Daoy (cell line): Measurements from ENCODE around the gene FMNL3. TPM values are rescaled to one million over a fixed set of nuclear protein-coding genes. Genes with fewer than 3 reads are reported as not detected.
A peak's percentile ranks its signal among the peaks of the same experiment; 100 is the strongest.
"Not testable (repeated sequence)": the region's sequence is repeated elsewhere in the genome, so short reads cannot be mapped to it uniquely, and the experiment has no call there.

Experiments used
- DNase-seq: peaks from one replicate; pipeline ENCODE4 v3.0.0-alpha.2; 2015; ENCODE audit warnings: low read depth
- total RNA-seq: library from RNA; depleted of rRNA; stranded (reverse); fragments of >200 nt; shearing (Covaris generic); gene quantifications from 2 replicates; pipeline ENCODE4 v1.2.3, GENCODE V29; 2014

Gene FMNL3
- total RNA-seq, 1 experiment from 2014 or later: 41.9 TPM

DNA sequence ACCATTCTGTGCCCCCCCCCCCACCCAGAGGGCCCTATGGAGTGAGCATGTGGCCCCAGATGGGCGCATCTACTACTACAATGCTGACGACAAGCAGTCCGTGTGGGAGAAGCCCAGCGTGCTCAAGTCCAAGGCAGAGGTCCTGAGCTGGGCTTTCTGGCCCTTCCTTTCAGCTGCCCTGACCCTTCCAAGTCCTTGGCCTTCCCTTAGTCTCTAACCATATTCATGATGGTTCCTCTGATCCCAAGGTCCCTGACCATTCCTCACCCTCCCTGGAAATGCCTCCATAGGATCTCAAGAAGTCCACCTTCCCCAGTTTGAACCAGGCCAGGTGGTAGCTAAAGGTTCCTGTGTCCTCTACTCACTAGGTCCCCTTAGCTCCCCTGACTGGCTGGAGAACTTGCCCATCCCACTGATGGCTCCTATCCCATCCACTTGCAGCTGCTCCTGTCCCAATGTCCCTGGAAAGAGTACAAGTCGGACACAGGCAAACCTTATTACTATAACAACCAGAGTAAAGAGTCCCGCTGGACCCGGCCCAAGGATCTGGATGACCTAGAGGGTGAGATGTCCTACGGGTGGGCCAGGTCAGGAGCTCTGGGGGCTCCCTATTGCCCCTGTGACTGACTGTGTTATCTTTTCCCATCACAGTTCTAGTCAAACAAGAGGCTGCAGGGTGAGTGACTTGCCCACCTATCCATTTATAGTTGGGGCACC lies 74.1 kb downstream of the FMNL3 start:
- no peak for DNase-seq

- no peak for DNase-seq
These were observed 74.8 kb downstream of the FMNL3 start for GRCh38 chr12:49632401-49632800.

- no peak for DNase-seq
These were observed 75.8 kb downstream of the FMNL3 start for GRCh38 chr12:49631336-49631907.

DNA sequence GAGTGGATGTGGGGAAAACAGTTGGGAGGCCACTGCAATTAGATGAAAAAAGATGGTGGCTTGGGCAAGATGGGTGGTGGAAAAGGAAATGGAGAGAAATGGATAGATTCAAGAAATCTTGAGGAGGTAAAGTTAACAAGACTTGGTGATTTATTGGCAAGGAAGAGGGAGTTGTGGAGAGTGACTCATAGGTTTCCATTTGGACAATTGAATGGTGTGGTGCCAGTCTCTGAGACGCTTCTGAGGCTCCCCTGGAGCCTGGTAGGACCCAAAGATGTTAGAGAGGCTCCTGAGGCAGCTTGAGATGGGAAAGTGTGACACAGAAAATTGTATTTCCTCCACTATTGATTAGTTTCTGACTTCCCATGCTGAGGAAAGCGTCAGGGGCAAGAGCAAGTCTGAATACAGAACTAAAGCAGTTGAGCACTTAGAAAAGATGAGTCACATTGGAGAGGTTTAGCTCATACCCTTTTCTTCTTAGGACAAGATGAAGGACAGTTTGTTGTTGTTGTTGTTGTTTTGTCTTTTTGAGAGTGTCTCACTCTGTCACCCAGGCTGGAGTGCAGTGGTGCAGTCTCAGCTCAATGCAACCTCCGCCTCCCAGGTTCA lies 79.3 kb downstream of the FMNL3 start:
- DNase-seq: peak; percentile 68

GRCh38 chr12:49626836-49627235 lies 80.4 kb downstream of the FMNL3 start:
- DNase-seq: no peak

DNA sequence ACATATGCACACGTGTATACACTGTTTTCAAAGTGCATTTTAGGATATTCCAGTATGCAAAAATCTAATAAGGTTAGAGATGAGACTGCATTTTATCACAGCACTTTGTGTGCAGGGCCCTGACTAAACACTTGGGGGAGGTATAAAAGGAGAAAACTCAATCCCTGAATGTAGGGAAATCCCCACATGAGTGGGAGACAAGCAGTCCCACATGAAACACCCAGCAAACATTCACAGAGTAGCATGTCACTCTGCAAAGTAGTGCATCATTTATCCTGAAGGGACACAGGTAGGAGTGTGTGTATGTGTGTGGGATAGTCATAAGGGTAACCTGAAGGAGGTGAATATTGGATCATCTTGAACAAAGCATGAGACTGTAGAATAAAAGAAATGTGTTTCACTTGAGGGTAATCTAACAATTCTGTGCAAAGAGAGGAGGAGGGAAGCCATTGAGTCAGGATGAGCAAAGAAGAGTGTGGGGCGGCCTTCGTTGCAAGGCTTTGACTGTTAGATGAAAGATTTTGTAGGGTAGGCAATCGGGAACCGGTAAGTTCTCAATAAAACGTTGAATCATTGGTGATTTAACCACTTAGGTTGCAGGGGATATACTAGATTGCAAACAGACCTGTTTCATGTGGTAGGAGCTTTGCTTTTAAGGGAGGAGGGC lies 80.9 kb downstream of the FMNL3 start:
- DNase-seq: peak; percentile 40

GRCh38 chr12:49624921-49625577 lies 82.2 kb downstream of the FMNL3 start:
- DNase-seq: peak; percentile 71

- DNase-seq: peak; percentile 88
These were observed 83.9 kb downstream of the FMNL3 start, which contains the start of gene PRPF40B for GRCh38 chr12:49623142-49623904. PRPF40B (plus strand) TSS chr12:49623561; CDS start chr12:49623591, 30 bp downstream.

DNA sequence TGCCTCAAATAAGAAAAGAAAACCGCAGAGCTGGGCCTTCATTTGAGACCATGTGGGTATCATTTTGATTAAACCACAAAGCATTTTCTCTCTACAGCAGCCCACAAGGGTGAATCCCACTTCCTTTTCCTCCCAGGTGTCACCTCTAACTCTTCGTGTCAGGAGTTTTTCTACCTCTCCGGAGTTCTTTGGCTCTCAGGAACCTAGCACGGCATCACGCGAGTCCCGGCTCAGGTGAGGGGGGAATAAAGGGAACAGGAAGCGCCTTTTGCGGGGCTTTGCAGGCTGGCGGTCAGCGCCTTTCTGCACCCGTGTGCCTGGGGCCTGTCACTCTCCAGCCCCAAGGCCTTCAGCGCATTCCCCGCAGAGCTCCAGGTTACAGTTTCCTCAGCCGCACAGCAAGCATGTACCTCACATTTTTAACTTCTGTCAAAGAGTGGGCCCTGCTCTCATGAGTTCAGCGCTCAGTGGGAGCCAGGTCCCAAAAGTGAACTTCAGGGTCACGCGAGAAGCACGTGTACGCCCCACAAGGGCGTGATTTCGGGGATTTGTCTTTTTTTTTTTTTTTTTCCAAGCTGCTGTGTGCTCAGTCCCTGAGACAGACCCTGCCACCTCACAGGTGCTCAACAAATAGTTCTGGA lies 84.6 kb downstream of the FMNL3 start:
- DNase-seq: peak; percentile 25

GRCh38 chr12:49621651-49622500 lies 85.3 kb downstream of the FMNL3 start:
- no peak for DNase-seq

- DNase-seq: no peak
These were observed 87.9 kb downstream of the FMNL3 start for GRCh38 chr12:49619286-49619685.

- DNase-seq: no peak
These were observed 88.6 kb downstream of the FMNL3 start for GRCh38 chr12:49618576-49618975.

DNA sequence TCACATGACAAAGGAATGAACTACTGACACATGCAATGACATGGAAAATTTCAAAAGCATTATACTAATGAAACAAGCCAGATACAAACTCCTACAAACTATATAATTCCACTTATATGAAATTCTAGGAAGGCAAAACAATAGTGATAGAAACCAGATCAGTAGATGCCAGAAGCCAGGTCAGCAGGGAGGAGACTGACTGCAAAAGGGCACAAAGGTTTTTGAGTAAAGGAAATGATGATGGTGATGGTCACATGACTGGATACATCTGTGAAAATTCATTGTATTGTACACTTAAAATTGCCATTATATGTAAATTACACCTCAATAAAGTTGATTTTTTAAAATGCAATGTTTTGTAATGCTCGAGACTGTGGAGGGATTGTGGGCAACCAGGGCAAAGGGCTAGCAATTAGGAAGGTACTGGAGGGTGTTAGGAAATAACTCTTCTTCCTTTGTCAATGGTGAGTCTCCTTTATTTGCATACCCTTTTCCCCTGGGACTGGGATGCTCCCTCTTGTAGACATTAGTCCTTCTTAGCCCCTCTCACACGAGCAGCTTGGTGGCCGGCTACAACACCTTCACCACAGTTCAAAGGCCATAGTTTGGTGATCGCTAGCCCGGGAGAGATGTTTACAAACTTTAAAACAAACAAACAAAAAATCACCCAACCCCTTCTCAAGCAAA lies 90.5 kb downstream of the FMNL3 start:
- DNase-seq: no peak

DNA sequence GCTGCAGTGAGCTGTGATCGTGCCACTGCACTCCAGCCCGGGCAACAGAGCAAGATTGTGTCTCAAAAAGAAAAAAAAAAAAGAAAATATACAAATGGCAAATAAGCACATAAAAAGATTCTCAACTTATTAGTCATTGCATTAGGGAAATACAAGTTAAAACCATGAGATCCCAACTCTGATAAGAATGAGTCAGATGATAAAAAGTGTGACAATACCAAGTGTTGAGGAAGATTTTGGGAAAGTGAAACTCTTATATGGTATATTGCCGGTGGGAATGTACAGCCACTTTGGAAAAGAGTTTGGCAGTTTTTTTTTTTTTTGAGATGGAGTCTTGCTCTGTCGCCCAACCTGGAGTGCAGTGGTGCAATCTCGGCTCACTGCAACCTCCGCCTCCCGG lies 91.5 kb downstream of the FMNL3 start:
- DNase-seq: no peak

- DNase-seq: no peak
These were observed 95.0 kb downstream of the FMNL3 start for GRCh38 chr12:49612210-49612609.

DNA sequence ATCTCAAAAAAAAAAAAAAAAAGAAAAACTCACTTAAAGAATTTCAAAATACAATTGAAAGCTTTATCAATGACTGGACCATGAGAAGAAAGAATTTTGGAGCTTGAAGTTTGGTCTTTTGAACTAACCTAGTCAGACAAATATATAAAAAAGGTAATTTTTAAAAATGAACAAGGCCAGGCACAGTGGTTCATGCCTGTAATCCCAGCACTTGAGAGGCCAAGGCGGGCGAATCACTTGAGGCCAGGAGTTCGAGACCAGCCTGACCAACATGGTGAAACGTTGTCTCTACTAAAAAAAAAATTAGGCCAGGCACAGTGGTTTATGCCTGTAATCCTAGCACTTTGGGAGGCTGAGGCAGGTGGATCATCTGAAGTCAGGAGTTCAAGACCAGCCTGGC lies 96.4 kb downstream of the FMNL3 start:
- DNase-seq: not testable (repeated sequence)

GRCh38 chr12:49609875-49610154 lies 97.4 kb downstream of the FMNL3 start:
- no peak for DNase-seq

DNA sequence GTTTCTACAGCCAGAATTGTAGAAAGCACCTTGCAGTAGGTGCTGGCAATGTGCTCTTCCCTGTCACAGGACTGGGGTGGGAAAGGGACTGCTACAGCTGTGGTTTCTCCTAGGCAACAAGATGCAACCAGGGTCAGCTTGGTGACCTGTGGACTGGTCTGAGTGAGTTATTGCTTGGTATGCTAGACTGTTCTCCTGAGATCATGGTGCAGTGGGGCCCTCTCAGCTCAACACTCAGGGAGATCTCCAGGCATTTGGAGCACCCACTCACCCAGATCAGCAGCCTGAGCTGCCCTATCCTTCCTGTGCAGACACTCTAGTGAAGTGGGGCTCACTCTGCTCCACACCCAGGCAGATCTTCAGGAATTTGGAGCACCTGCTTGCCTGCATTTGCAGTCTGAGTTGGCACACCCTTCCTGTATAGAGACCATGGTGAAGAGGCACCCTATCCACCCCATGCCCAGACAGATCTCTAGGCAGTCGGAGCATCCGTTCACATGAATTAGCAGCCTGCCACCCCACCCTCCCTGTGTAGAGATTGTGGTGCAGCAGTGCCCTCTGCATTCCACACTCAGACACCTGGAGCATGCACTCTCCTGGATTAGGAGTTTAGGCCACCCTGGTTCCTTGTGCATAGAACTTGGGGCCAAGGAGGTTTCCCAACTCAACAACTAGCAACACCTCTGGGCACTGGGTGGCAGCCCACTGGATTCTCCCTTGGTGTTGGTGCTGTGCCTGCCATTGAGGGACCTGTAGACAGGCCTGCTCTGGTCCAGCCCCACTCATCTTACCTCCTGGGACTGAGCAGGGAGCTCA lies 97.9 kb downstream of the FMNL3 start:
- DNase-seq: no peak

DNA sequence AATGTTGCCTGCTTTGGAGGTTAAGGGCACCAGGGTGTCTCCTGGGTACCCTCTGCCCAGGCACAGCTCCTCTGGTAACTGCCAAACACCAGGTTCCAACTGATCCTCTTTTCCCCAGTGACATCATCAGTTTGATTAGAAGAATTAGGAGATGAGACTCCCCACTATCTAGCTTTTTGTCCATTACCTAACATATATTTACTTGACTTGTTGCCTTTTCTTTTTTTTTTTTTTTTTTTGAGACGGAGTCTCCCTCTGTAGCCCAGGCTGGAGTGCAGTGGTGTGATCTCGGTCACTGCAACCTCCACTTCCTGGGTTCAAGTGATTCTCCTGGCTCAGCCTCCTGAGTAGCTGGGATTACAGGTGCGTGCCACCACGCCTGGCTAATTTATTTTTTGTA lies 101.7 kb downstream of the FMNL3 start, which contains the start of gene FAM186B:
FAM186B (minus strand) TSS at position 101 of the 400 bp plus-strand sequence. CDS start 162 bp downstream, outside the sequence.
- not testable (repeated sequence) for DNase-seq
